Gastroesophageal sphincter (tissue), 3 donors: Measurements from ENCODE around the gene SSBP3.

ENCODE experiments used
- EP300 ChIP-seq: sonication (generic); formaldehyde crosslinking; IDR thresholded peaks from one replicate; pipeline ENCODE4 v1.6.1; 2017; ENCODE audit warnings: antibody characterized with exemption, mild to moderate bottlenecking
- POLR2A ChIP-seq, 2 donors: fragments of 450-650 bp; IDR thresholded peaks; one replicate each; pipeline ENCODE4 v1.6.1; 2017; ENCODE audit warnings: antibody characterized with exemption in 2 of 2, mild to moderate bottlenecking in 2 of 2, moderate library complexity in 1 of 2
- POLR2AphosphoS5 ChIP-seq: sonication (generic); formaldehyde crosslinking; IDR thresholded peaks from one replicate; pipeline ENCODE4 v1.6.1; 2017; ENCODE audit warnings: antibody characterized with exemption
- TF ChIP-seq, protein P1 (sequence below), 4 experiments: fragments of 200-600 bp in 2 of 4; fragments of 450-650 bp in 2 of 4; sonication (generic) in 1 of 4; IDR thresholded peaks; one replicate each; pipeline ENCODE4 v1.5.1; 2017 to 2019; ENCODE audit warnings: antibody characterized with exemption in 4 of 4, mild to moderate bottlenecking in 2 of 4, moderate library complexity in 2 of 4

- TF ChIP-seq POLR2A (IDR thresholded peaks at IDR 0.05) (no peak), POLR2AphosphoS5 (no peak), EP300 (no peak)
- TF ChIP-seq, protein P1, sequence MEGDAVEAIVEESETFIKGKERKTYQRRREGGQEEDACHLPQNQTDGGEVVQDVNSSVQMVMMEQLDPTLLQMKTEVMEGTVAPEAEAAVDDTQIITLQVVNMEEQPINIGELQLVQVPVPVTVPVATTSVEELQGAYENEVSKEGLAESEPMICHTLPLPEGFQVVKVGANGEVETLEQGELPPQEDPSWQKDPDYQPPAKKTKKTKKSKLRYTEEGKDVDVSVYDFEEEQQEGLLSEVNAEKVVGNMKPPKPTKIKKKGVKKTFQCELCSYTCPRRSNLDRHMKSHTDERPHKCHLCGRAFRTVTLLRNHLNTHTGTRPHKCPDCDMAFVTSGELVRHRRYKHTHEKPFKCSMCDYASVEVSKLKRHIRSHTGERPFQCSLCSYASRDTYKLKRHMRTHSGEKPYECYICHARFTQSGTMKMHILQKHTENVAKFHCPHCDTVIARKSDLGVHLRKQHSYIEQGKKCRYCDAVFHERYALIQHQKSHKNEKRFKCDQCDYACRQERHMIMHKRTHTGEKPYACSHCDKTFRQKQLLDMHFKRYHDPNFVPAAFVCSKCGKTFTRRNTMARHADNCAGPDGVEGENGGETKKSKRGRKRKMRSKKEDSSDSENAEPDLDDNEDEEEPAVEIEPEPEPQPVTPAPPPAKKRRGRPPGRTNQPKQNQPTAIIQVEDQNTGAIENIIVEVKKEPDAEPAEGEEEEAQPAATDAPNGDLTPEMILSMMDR (IDR thresholded peaks at IDR 0.05) = no peak
Observed at GRCh38 chr1:54215523-54215922, 190.7 kb downstream of the SSBP3 start.
